Measurements from ENCODE around the gene CDH4.

DNA sequence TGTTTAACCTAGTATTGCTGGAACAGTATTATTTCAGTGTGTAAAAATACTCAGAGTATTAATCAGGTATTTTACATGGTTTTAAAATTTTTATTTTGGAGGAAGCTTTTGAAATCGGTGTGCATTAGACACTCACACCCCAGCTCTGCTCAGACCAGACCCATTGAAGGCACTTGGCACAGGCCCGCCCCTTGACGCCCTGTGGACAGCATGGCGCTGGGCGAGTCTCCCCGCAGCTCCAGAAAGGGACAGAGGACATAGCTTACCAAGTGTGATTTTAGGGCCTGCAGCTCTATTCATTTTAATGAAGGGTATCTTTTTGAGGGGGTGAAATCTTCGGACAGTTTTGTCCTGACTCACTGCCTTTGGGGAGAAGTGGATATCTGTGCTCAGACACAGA lies 164.5 kb downstream of the CDH4 start:
- TF ChIP-seq, protein P1, sequence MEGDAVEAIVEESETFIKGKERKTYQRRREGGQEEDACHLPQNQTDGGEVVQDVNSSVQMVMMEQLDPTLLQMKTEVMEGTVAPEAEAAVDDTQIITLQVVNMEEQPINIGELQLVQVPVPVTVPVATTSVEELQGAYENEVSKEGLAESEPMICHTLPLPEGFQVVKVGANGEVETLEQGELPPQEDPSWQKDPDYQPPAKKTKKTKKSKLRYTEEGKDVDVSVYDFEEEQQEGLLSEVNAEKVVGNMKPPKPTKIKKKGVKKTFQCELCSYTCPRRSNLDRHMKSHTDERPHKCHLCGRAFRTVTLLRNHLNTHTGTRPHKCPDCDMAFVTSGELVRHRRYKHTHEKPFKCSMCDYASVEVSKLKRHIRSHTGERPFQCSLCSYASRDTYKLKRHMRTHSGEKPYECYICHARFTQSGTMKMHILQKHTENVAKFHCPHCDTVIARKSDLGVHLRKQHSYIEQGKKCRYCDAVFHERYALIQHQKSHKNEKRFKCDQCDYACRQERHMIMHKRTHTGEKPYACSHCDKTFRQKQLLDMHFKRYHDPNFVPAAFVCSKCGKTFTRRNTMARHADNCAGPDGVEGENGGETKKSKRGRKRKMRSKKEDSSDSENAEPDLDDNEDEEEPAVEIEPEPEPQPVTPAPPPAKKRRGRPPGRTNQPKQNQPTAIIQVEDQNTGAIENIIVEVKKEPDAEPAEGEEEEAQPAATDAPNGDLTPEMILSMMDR (conservative IDR thresholded peaks at IDR 0.05): no peak
- TF ChIP-seq EZH2 (IDR thresholded peaks at IDR 0.05; ENCODE audit: low read depth): no peak
